ENCODE results near the gene KCNQ1.

The KCNQ1 gene

GRCh38 chr11:2580571-2581001, 135.8 kb downstream of the KCNQ1 start:
- no peak overlapping the region for H3K9ac ChIP-seq (ENCODE audit: low read depth, low read length, poor library complexity, severe bottlenecking)
- no peak overlapping the region for H3K4me2 ChIP-seq (ENCODE audit: low read depth, low read length, poor library complexity, severe bottlenecking)
- TF ChIP-seq EZH2phosphoT487 (IDR thresholded peaks at IDR 0.05; ENCODE audit: borderline replicate concordance), result no peak
- no peak for TF ChIP-seq CTCF (conservative IDR thresholded peaks at IDR 0.05; ENCODE audit: low read length)
- H3K36me3 ChIP-seq (ENCODE audit: insufficient read depth, low read length), result no peaks in the 10 kb centered on the region
- no peaks in the 10 kb centered on the region for H3F3A ChIP-seq (ENCODE audit: low read depth)
- no peaks in the 10 kb centered on the region for H3K9me3 ChIP-seq (ENCODE audit: insufficient read depth, low read depth, low read length)
- H3K79me2 ChIP-seq (ENCODE audit: insufficient read depth, low read length), result no peaks in the 10 kb centered on the region
- H4K20me1 ChIP-seq (ENCODE audit: insufficient read depth, low read length, poor library complexity, severe bottlenecking), result no peaks in the 10 kb centered on the region
- no peak overlapping the region for H2AFZ ChIP-seq (ENCODE audit: low read length)
- H3K9me2 ChIP-seq (replicated peaks; ENCODE audit: low read depth, low read length), result no peaks in the 10 kb centered on the region
- H3K4me1 ChIP-seq (ENCODE audit: insufficient read depth, low read length, poor library complexity, severe bottlenecking), result no peaks in the 10 kb centered on the region
- H3K4me3 ChIP-seq (ENCODE audit: low read length, poor library complexity, severe bottlenecking), result no peak overlapping the region
- H3K27me3 ChIP-seq (ENCODE audit: insufficient read depth, low read length, poor library complexity, severe bottlenecking), result no peaks in the 10 kb centered on the region

GRCh38 chr11:2581151-2581930, 136.5 kb downstream of the KCNQ1 start:
- Histone ChIP-seq H3K4me2 (ENCODE audit: low read depth, low read length, poor library complexity, severe bottlenecking) (no peak overlapping the region), H2AFZ (ENCODE audit: low read length) (no peak overlapping the region), H3K79me2 (ENCODE audit: insufficient read depth, low read length) (no peaks in the 10 kb centered on the region), H3K9me3 (ENCODE audit: insufficient read depth, low read depth, low read length) (no peaks in the 10 kb centered on the region), H3K27me3 (ENCODE audit: insufficient read depth, low read length, poor library complexity, severe bottlenecking) (no peaks in the 10 kb centered on the region), H3K4me3 (ENCODE audit: low read length, poor library complexity, severe bottlenecking) (no peak overlapping the region), H3K9ac (ENCODE audit: low read depth, low read length, poor library complexity, severe bottlenecking) (no peak overlapping the region), H4K20me1 (ENCODE audit: insufficient read depth, low read length, poor library complexity, severe bottlenecking) (no peaks in the 10 kb centered on the region), H3K4me1 (ENCODE audit: insufficient read depth, low read length, poor library complexity, severe bottlenecking) (no peaks in the 10 kb centered on the region), H3K36me3 (ENCODE audit: insufficient read depth, low read length) (no peaks in the 10 kb centered on the region), H3F3A (ENCODE audit: low read depth) (no peaks in the 10 kb centered on the region), H3K9me2 (replicated peaks; ENCODE audit: low read depth, low read length) (no peaks in the 10 kb centered on the region)
- no peak for TF ChIP-seq CTCF (conservative IDR thresholded peaks at IDR 0.05; ENCODE audit: low read length)
- no peak for TF ChIP-seq EZH2phosphoT487 (IDR thresholded peaks at IDR 0.05; ENCODE audit: borderline replicate concordance)

GRCh38 chr11:2581931-2582350, 137.1 kb downstream of the KCNQ1 start:
- H2AFZ ChIP-seq (ENCODE audit: low read length), result no peak overlapping the region
- H3K36me3 ChIP-seq (ENCODE audit: insufficient read depth, low read length), result no peaks in the 10 kb centered on the region
- no peaks in the 10 kb centered on the region for H3K27me3 ChIP-seq (ENCODE audit: insufficient read depth, low read length, poor library complexity, severe bottlenecking)

More at GRCh38 chr11:2581931-2582350, 137.1 kb downstream of the KCNQ1 start:
- no peak overlapping the region for H3K4me3 ChIP-seq (ENCODE audit: low read length, poor library complexity, severe bottlenecking)
- H4K20me1 ChIP-seq (ENCODE audit: insufficient read depth, low read length, poor library complexity, severe bottlenecking), result no peaks in the 10 kb centered on the region
- TF ChIP-seq CTCF (conservative IDR thresholded peaks at IDR 0.05; ENCODE audit: low read length) (no peak), EZH2phosphoT487 (IDR thresholded peaks at IDR 0.05; ENCODE audit: borderline replicate concordance) (no peak)
- H3K4me1 ChIP-seq (ENCODE audit: insufficient read depth, low read length, poor library complexity, severe bottlenecking), result no peaks in the 10 kb centered on the region
- no peaks in the 10 kb centered on the region for H3F3A ChIP-seq (ENCODE audit: low read depth)
- H3K9me3 ChIP-seq (ENCODE audit: insufficient read depth, low read depth, low read length), result no peaks in the 10 kb centered on the region
- no peaks in the 10 kb centered on the region for H3K9me2 ChIP-seq (replicated peaks; ENCODE audit: low read depth, low read length)
- H3K9ac ChIP-seq (ENCODE audit: low read depth, low read length, poor library complexity, severe bottlenecking), result no peak overlapping the region
- H3K4me2 ChIP-seq (ENCODE audit: low read depth, low read length, poor library complexity, severe bottlenecking), result no peak overlapping the region
- H3K79me2 ChIP-seq (ENCODE audit: insufficient read depth, low read length), result no peaks in the 10 kb centered on the region

Measured in Loucy (cell line).